CD4-positive, alpha-beta memory T cell (primary cell): ENCODE measurements around the gene IL5RA. TPM values are rescaled to one million over a fixed set of nuclear protein-coding genes. Genes with fewer than 3 reads are reported as not detected.

ENCODE experiments used
- CTCF ChIA-PET: fragments of 350-600 bp; sonication (Branson Sonifier 250); formaldehyde crosslinking; loops from one replicate; lab custom pipeline; 2021; ENCODE audit warnings: inconsistent platforms; ENCODE audit not compliant: partially characterized antibody; lab: Charles Lee
- POLR2A ChIA-PET: fragments of 350-600 bp; sonication (Branson Sonifier 250); formaldehyde crosslinking; loops from one replicate; lab custom pipeline; 2021; ENCODE audit not compliant: partially characterized antibody; lab: Charles Lee
- DNase-seq, 5 donors: peaks; one replicate each; pipeline versions ENCODE4 v3.0.0 to v3.0.0-alpha.2; 2020 to 2022; ENCODE audit warnings: mixed read lengths in 1 of 5
- H3K27ac ChIP-seq: one replicate; pipeline ENCODE4 v1.7.0; 2013; ENCODE audit warnings: low read depth, low read length
- H3K27me3 ChIP-seq: 2 replicates; pipeline ENCODE4 v1.7.0; 2013; ENCODE audit warnings: mild to moderate bottlenecking, low read length, moderate library complexity; ENCODE audit not compliant: insufficient read depth
- H3K36me3 ChIP-seq: 2 replicates; pipeline ENCODE4 v1.7.0; 2013; ENCODE audit warnings: mild to moderate bottlenecking, low read length, moderate library complexity; ENCODE audit not compliant: insufficient read depth
- H3K4me1 ChIP-seq: 2 replicates; pipeline ENCODE4 v1.7.0; 2013; ENCODE audit warnings: mild to moderate bottlenecking, low read length, moderate library complexity; ENCODE audit not compliant: insufficient read depth
- H3K4me3 ChIP-seq, 2 donors: one replicate each; pipeline ENCODE4 v1.7.0; 2013; ENCODE audit warnings: low read length in 2 of 2, mild to moderate bottlenecking in 1 of 2
- H3K9me3 ChIP-seq, 2 donors: one replicate each; pipeline ENCODE4 v1.7.0; 2013; ENCODE audit warnings: low read length in 2 of 2, control low read depth in 1 of 2; ENCODE audit not compliant: control insufficient read depth in 1 of 2
- H3K27ac Mint-ChIP-seq, 7 donors: one replicate each; pipeline ENCODE4 v1.8.0; 2020 to 2021; ENCODE audit warnings: mixed read lengths in 7 of 7, mild to moderate bottlenecking in 6 of 7, inconsistent platforms in 3 of 7, moderate library complexity in 3 of 7
- H3K27me3 Mint-ChIP-seq, 2 donors: one replicate each; pipeline ENCODE4 v1.8.0; 2020 to 2021; ENCODE audit warnings: mixed read lengths in 2 of 2
- H3K36me3 Mint-ChIP-seq, 2 donors: one replicate each; pipeline ENCODE4 v1.8.0; 2020 to 2021; ENCODE audit warnings: mixed read lengths in 2 of 2, inconsistent platforms in 1 of 2, mild to moderate bottlenecking in 1 of 2
- H3K4me1 Mint-ChIP-seq, 4 donors: one replicate each; pipeline ENCODE4 v1.8.0; 2020 to 2021; ENCODE audit warnings: mixed read lengths in 4 of 4, mild to moderate bottlenecking in 1 of 4
- H3K4me3 Mint-ChIP-seq, 8 donors: one replicate each; pipeline ENCODE4 v1.8.0; 2020 to 2021; ENCODE audit warnings: mixed read lengths in 8 of 8, mild to moderate bottlenecking in 7 of 8, moderate library complexity in 6 of 8, inconsistent platforms in 3 of 8
- H3K9me3 Mint-ChIP-seq, 8 donors: one replicate each; pipeline ENCODE4 v1.8.0; 2020 to 2021; ENCODE audit warnings: mixed read lengths in 8 of 8, mild to moderate bottlenecking in 5 of 8, inconsistent platforms in 3 of 8, moderate library complexity in 1 of 8
- intact Hi-C: fragments of 100-400 bp; cut with micrococcal nuclease; formaldehyde crosslinking; loops from one replicate; pipeline ENCODE4 v1.15.1; 2023
- polyA plus RNA-seq, 2 donors: library from polyadenylated mRNA; unstranded; fragments of 300-500 nt; fragmentation: Illumina TruSeq; gene quantifications; one replicate each; pipeline ENCODE4 v1.2.3, GENCODE V29; 2021
- total RNA-seq, 2 experiments: library from RNA; stranded (reverse); gene quantifications; one replicate each; pipeline ENCODE4 v1.2.3, GENCODE V29; 2021

Gene IL5RA
- total and polyA plus RNA-seq, 4 experiments from 2014 or later, result 0.12 to 1.1 (median 0.46) TPM

- ChIA-PET POLR2A (interaction anchor here (0.6 kb wide), 1 partner anchor 87 kb away, joined by 5 read pairs; no protein-coding TSS in a partner anchor), CTCF (interaction anchor here (1.4 kb wide), 1 partner anchor 42 kb away, joined by 3 read pairs; the partner anchor contains the start of gene IL5RA)
- H3K9me3 Mint-ChIP-seq, result peaks cover 0 to 2% (median 0%) of the 10 kb centered on the region in 8 donors
- peaks cover 0 to 2% of the 10 kb centered on the region in 2 donors for H3K27me3 Mint-ChIP-seq
- H3K27ac ChIP-seq, result no peak overlapping the region
- H3K27ac Mint-ChIP-seq, result no peak overlapping the region
- H3K36me3 Mint-ChIP-seq, result peaks cover 0 to 4% of the 10 kb centered on the region in 2 donors
- H3K27me3 ChIP-seq, result no peaks in the 10 kb centered on the region
- H3K4me1 Mint-ChIP-seq, result no peaks in the 10 kb centered on the region
- DNase-seq, result no peak
- H3K4me1 ChIP-seq, result no peaks in the 10 kb centered on the region
- no peaks in the 10 kb centered on the region for H3K36me3 ChIP-seq
- intact Hi-C loops, result no loop called here
- no peak overlapping the region for H3K4me3 ChIP-seq
- no peaks in the 10 kb centered on the region for H3K9me3 ChIP-seq
- H3K4me3 Mint-ChIP-seq, result no peak overlapping the region
Observed at GRCh38 chr3:3068358-3068881, 41.8 kb downstream of the IL5RA start.

- intact Hi-C loops, result no loop called here
- H3K27me3 Mint-ChIP-seq, result peaks cover 0 to 5% of the 10 kb centered on the region in 2 donors
- POLR2A ChIA-PET, result no interaction called here
Observed at GRCh38 chr3:3066910-3067309, 43.3 kb downstream of the IL5RA start.

GRCh38 chr3:3066378-3066777 is 43.8 kb downstream of the IL5RA start:
- H3K27me3 Mint-ChIP-seq, result peaks cover 0 to 5% of the 10 kb centered on the region in 2 donors
- H3K4me1 ChIP-seq, result no peaks in the 10 kb centered on the region
- H3K27ac ChIP-seq, result no peak overlapping the region
- H3K9me3 Mint-ChIP-seq, result no peaks in the 10 kb centered on the region
- ChIA-PET POLR2A (no interaction called here), CTCF (no interaction called here)
- H3K9me3 ChIP-seq, result no peaks in the 10 kb centered on the region
- H3K36me3 ChIP-seq, result no peaks in the 10 kb centered on the region
- DNase-seq, result no peak
- H3K27ac Mint-ChIP-seq, result no peak overlapping the region
- no peaks in the 10 kb centered on the region for H3K27me3 ChIP-seq
- H3K4me3 Mint-ChIP-seq, result no peak overlapping the region
- H3K4me1 Mint-ChIP-seq, result no peaks in the 10 kb centered on the region
- H3K4me3 ChIP-seq, result no peak overlapping the region
- intact Hi-C loops, result no loop called here
- no peaks in the 10 kb centered on the region for H3K36me3 Mint-ChIP-seq

More at GRCh38 chr3:3066910-3067309, 43.3 kb downstream of the IL5RA start:
- CTCF ChIA-PET, result interaction anchor here (1.4 kb wide), 1 partner anchor 43 kb away, joined by 3 read pairs; the partner anchor contains the start of gene IL5RA
- no peaks in the 10 kb centered on the region for H3K27me3 ChIP-seq
- Mint-ChIP-seq H3K4me1 (no peaks in the 10 kb centered on the region), H3K27ac (no peak overlapping the region), H3K4me3 (no peak overlapping the region), H3K9me3 (no peaks in the 10 kb centered on the region), H3K36me3 (no peaks in the 10 kb centered on the region)
- no peaks in the 10 kb centered on the region for H3K4me1 ChIP-seq
- no peaks in the 10 kb centered on the region for H3K9me3 ChIP-seq
- DNase-seq, result no peak
- no peaks in the 10 kb centered on the region for H3K36me3 ChIP-seq
- no peak overlapping the region for H3K27ac ChIP-seq
- H3K4me3 ChIP-seq, result no peak overlapping the region

- no peak for DNase-seq
- ChIA-PET POLR2A (no interaction called here), CTCF (no interaction called here)
- Mint-ChIP-seq H3K27ac (no peak overlapping the region), H3K27me3 (peaks cover 0 to 5% of the 10 kb centered on the region in 2 donors), H3K9me3 (no peaks in the 10 kb centered on the region), H3K4me3 (no peak overlapping the region), H3K36me3 (no peaks in the 10 kb centered on the region), H3K4me1 (no peaks in the 10 kb centered on the region)
- Histone ChIP-seq H3K4me1 (no peaks in the 10 kb centered on the region), H3K9me3 (no peaks in the 10 kb centered on the region), H3K27me3 (no peaks in the 10 kb centered on the region), H3K4me3 (no peak overlapping the region), H3K36me3 (no peaks in the 10 kb centered on the region), H3K27ac (no peak overlapping the region)
- intact Hi-C loops, result no loop called here
Observed at GRCh38 chr3:3065876-3066275, 44.3 kb downstream of the IL5RA start.

- POLR2A ChIA-PET, result no interaction called here
Observed at GRCh38 chr3:3064297-3064696, 45.9 kb downstream of the IL5RA start.

GRCh38 chr3:3059645-3060044 is 50.5 kb downstream of the IL5RA start:
- H3K4me1 Mint-ChIP-seq, result no peaks in the 10 kb centered on the region
- H3K9me3 Mint-ChIP-seq, result no peaks in the 10 kb centered on the region
- Histone ChIP-seq H3K27ac (no peak overlapping the region), H3K27me3 (no peaks in the 10 kb centered on the region), H3K36me3 (no peaks in the 10 kb centered on the region), H3K9me3 (no peaks in the 10 kb centered on the region), H3K4me1 (no peaks in the 10 kb centered on the region), H3K4me3 (no peak overlapping the region)
- no peaks in the 10 kb centered on the region for H3K36me3 Mint-ChIP-seq
- ChIA-PET POLR2A (no interaction called here), CTCF (no interaction called here)
- no peak overlapping the region for H3K27ac Mint-ChIP-seq
- H3K4me3 Mint-ChIP-seq, result no peak overlapping the region
- intact Hi-C loops, result no loop called here
- no peak for DNase-seq
- H3K27me3 Mint-ChIP-seq, result peaks cover 0 to 3% of the 10 kb centered on the region in 2 donors

More at GRCh38 chr3:3064297-3064696, 45.9 kb downstream of the IL5RA start:
- no peak overlapping the region for H3K4me3 Mint-ChIP-seq
- no peak overlapping the region for H3K4me3 ChIP-seq
- no peaks in the 10 kb centered on the region for H3K9me3 ChIP-seq
- H3K27ac ChIP-seq, result no peak overlapping the region
- no peak overlapping the region for H3K27ac Mint-ChIP-seq
- DNase-seq, result no peak
- CTCF ChIA-PET, result no interaction called here
- H3K4me1 ChIP-seq, result no peaks in the 10 kb centered on the region
- no peaks in the 10 kb centered on the region for H3K4me1 Mint-ChIP-seq
- H3K27me3 Mint-ChIP-seq, result peaks cover 0 to 5% of the 10 kb centered on the region in 2 donors
- intact Hi-C loops, result no loop called here
- H3K27me3 ChIP-seq, result no peaks in the 10 kb centered on the region
- no peaks in the 10 kb centered on the region for H3K36me3 Mint-ChIP-seq
- no peaks in the 10 kb centered on the region for H3K9me3 Mint-ChIP-seq
- H3K36me3 ChIP-seq, result no peaks in the 10 kb centered on the region

GRCh38 chr3:3053974-3054373 is 56.2 kb downstream of the IL5RA start:
- Histone ChIP-seq H3K9me3 (no peaks in the 10 kb centered on the region), H3K27me3 (no peaks in the 10 kb centered on the region), H3K36me3 (no peaks in the 10 kb centered on the region), H3K4me1 (no peaks in the 10 kb centered on the region), H3K27ac (no peak overlapping the region), H3K4me3 (no peak overlapping the region)
- H3K27ac Mint-ChIP-seq, result no peak overlapping the region
- ChIA-PET POLR2A (no interaction called here), CTCF (no interaction called here)
- DNase-seq, result no peak
- H3K36me3 Mint-ChIP-seq, result no peaks in the 10 kb centered on the region
- H3K27me3 Mint-ChIP-seq, result no peaks in the 10 kb centered on the region
- H3K9me3 Mint-ChIP-seq, result no peaks in the 10 kb centered on the region
- no peak overlapping the region for H3K4me3 Mint-ChIP-seq
- no peaks in the 10 kb centered on the region for H3K4me1 Mint-ChIP-seq
- intact Hi-C loops, result no loop called here
